NCI-H2081 treated with DMSO at 0.1 percent for 48 hours (cell line): ENCODE data around the gene VSTM1.
"Not testable (repeated sequence)": the region's sequence is repeated elsewhere in the genome, so short reads cannot be mapped to it uniquely, and the experiment has no call there.

ENCODE experiments used
- DNase-seq: peaks from one replicate; lab custom pipeline; 2025; lab: John Stamatoyannopoulos, UW

The VSTM1 gene

GRCh38 chr19:54073829-54074228 is 10.1 kb upstream of the VSTM1 start:
- no peak for DNase-seq

DNA sequence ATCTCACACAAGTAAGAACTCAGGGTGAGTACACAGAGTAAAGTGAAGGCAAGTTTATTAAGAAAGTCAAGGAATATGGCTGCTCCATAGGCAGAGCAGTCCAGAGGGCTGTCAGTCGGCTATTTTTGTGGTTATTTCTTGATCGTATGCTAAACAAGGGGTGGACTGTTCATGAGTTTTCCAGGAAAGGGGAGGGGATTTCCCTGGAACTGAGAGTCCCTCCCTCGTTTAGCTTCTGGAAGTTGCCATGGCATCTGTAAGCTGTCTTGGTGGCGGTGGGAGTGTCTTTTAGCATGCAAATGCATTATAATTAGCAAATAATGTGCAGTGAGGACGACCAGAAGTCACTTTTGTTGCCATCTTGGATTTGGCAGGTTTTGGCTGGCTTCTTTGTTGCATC is 5.8 kb upstream of the VSTM1 start:
- no peak for DNase-seq

DNA sequence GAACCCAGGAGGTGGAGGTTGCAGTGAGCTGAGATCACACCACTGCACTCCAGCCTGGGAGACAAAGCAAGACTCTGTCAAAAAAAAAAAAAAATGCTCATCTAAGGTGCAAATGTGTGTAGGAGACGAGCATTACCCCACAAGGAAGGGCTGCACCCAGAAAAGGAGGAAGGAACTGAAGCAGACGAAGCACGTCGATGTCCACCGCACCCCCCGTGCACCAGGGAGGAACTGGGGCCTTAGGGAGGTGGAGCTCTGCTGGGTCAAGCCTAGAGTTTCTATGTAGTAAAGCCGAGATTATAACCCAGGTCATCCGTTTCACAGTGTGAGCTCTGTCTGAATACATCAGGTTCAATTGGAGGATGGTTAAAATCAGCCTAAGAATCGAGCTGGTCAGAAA is 1.1 kb downstream of the VSTM1 start:
- no peak for DNase-seq

DNA sequence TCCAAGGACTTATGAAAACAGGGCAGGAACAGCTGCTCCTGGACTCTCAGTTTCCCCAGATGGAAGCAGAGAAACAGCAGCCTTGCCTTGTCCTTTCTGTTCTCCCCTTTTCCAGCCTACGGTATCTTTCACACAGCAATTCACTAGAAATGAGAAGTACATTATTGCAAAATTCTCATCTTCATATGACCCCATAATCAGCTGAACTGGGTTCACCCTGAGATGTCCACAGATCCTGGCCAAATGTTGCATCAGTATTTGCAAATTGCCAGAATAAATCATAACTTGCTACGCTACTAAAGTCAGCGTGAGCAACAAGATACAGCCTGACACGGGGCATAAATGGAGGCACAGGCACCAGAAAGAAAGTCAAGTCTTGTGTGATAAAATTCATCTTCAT is 16.1 kb downstream of the VSTM1 start:
- DNase-seq = no peak

DNA sequence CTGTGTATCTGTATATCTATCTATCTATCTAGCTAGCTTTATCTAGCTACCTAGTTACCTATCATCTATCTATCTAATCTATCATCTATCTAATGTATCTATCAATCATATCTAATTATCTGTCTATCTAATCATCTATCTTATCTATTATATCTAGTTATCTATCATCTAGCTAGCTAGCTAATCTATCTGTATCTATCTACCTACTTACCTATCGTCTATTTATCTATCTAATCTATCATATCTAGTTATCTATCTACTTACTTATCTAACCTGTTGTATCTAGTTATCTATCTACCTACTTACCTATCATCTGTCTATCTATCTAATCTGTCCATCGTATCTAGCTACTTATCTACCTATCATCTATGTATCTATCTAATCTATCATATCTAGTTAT is 17.9 kb downstream of the VSTM1 start:
- DNase-seq = no peak

- no peak for DNase-seq
Observed at GRCh38 chr19:54042989-54043388, 20.7 kb downstream of the VSTM1 start.

DNA sequence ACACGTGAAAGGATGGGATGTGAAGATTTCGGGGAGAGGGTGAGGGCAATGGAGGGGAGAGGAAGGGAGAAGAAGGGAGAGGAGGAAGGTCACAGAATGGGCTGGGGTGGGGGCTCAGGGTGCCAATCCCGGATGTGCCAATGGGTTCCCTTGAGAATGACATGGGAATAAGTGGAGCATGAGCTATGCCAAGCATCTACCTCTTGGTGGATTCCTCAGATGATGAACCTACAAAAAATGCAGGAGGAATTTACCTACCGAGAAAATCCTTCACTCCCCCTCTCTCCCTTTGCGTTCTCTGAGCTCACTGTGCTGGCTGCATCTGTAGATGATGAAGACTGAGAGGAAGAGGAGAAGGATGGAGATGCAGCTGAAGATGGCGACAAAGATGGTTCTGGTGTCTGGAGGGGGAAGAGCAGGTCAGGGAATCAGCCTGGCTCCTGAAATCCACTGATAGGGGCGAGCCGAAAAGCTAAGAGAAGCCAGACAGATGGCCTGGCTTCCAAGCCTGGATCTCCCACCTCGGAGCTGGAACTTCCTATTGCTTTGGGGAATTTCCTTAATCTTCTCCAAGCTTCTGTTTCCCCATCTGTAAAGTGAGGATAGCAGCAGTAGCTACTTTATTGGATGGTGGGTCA is 21.6 kb downstream of the VSTM1 start:
- DNase-seq = no peak

GRCh38 chr19:54040003-54040402 is 23.7 kb downstream of the VSTM1 start:
- no peak for DNase-seq

- DNase-seq = not testable (repeated sequence)
Observed at GRCh38 chr19:54036542-54036941, 27.2 kb downstream of the VSTM1 start.

DNA sequence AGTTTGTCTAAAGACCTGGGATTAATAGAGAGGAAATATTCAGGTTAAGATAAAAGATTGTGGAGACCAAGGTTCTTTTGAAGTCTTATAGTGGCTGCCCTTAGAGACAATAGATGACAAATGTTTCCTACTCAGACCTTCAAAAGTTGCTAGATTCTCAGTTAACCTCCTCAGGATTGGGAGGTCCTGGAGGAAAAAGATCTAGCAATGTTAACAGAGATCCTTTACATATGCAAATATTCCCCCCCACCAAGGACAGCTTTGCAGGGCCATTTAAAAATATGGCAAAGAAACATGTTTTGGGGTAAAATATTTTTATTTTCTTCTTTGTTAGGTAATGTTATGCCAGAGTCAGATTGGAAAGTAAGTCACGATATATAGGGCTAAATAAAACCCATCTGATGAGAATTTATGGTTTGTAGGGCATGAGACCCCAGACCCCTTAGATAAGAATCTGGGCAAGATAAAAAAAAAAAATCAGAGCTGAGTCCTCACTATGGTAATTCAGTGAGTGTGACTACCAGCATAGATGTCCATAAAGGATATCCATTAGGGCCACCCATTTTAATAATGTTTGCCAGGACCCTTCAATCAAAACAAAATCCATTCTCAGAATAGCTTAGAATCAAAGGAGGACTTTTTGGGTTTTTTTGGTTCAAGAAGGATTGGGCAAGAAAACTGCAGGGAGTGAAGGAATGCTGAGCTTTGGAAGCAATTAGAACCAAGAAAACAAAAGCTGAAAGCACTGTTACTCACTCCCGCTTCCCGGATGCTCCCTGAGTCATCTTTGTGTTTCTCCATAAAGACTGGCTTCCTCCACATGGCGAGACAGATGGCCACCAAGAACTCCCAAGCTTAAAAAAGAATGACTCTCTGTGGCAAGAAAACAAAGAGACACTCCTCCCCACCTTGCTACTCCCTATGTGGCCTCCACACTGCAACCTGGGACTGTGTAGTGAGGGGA is 28.2 kb downstream of the VSTM1 start:
- no peak for DNase-seq

GRCh38 chr19:54030895-54031586 is 32.7 kb downstream of the VSTM1 start:
- DNase-seq = no peak

- no peak for DNase-seq
Observed at GRCh38 chr19:54029930-54030490, 33.7 kb downstream of the VSTM1 start.

DNA sequence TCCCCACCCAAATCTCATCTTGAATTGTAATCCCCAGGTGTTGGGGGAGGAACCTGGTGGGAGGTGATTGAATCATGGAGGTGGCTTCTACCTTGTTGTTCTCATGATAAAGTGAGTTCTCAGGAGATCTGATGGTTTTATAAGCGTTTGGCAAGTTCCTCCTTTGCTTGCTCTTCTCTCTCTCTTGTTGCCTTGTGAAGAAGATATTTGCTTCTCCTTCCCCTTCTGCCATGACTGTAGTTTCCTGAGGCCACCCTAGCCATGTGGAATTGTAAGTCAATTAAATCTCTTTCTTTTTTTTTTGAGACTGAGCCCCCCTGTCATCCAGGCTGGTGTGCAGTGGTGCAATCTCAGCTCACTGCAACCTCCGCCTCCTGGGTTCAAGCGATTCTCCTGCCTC is 34.4 kb downstream of the VSTM1 start:
- no peak for DNase-seq

GRCh38 chr19:54026656-54027055 is 37.0 kb downstream of the VSTM1 start:
- no peak for DNase-seq

GRCh38 chr19:54024660-54025059 is 39.0 kb downstream of the VSTM1 start:
- no peak for DNase-seq

- DNase-seq = no peak
Observed at GRCh38 chr19:54023191-54023590, 40.5 kb downstream of the VSTM1 start.

DNA sequence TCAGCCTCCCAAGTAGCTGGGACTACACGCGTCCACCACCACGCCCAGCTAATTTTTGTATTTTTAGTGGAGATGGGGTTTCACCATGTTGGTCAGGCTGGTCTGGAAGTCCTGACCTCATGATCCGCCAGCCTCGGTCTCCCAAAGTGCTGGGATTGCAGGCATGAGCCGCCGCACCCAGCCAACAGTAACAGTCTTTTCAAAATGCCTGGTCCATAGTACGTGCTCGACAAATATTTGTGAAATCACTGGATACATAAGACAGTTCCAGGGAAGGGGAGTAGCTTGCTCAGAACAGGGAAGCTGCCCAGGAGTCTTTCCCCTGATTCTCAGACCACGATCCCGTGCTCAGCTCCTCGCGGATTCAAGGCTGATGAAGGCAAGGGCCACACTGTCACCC is 41.8 kb downstream of the VSTM1 start:
- DNase-seq = no peak

- no peak for DNase-seq
Observed at GRCh38 chr19:54021363-54021762, 42.3 kb downstream of the VSTM1 start.

DNA sequence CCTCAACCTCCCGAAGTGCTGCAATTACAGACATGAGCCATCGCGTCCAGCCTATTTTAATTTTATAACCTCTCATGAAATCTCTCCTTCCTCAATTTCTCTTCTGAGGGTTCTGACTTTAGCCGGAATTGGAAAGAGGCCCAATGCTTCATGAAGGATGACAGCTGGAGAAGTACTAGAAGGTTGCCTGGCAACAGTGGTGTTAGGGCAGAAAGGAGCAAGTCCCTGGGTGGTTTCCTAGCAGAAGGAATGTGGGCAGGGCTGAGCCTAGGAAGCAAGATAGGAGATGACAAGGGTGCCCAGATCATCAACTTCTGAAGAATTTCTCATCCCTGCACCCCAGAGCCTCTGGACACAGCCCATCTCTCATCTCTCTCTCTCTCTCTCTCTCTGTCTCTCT is 46.4 kb downstream of the VSTM1 start:
- no peak for DNase-seq

GRCh38 chr19:54014920-54015560 is 48.7 kb downstream of the VSTM1 start:
- no peak for DNase-seq

DNA sequence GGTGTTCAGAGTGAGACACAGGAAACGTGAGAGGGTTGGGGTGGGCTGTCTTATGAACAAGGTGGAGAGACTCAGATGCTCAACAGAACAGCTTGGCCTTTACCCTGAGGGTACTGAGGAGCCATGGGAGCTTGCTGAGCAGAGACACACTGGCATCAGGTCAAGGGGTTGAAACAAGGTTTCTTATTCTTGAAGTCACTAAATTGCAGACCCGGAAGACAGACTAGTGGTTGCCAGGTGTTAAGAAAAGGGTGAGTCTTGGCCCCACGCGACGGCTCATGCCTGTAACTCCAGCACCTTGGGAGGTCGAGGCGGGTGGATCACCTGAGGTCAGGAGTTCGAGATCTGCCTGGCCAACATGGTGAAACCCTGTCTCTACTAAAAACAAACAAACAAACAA is 49.8 kb downstream of the VSTM1 start:
- DNase-seq = no peak
